ENCODE data around the gene TUT7.
"Not testable (repeated sequence)": the region's sequence is repeated elsewhere in the genome, so short reads cannot be mapped to it uniquely, and the experiment has no call there.

TUT7 gene, protein sequence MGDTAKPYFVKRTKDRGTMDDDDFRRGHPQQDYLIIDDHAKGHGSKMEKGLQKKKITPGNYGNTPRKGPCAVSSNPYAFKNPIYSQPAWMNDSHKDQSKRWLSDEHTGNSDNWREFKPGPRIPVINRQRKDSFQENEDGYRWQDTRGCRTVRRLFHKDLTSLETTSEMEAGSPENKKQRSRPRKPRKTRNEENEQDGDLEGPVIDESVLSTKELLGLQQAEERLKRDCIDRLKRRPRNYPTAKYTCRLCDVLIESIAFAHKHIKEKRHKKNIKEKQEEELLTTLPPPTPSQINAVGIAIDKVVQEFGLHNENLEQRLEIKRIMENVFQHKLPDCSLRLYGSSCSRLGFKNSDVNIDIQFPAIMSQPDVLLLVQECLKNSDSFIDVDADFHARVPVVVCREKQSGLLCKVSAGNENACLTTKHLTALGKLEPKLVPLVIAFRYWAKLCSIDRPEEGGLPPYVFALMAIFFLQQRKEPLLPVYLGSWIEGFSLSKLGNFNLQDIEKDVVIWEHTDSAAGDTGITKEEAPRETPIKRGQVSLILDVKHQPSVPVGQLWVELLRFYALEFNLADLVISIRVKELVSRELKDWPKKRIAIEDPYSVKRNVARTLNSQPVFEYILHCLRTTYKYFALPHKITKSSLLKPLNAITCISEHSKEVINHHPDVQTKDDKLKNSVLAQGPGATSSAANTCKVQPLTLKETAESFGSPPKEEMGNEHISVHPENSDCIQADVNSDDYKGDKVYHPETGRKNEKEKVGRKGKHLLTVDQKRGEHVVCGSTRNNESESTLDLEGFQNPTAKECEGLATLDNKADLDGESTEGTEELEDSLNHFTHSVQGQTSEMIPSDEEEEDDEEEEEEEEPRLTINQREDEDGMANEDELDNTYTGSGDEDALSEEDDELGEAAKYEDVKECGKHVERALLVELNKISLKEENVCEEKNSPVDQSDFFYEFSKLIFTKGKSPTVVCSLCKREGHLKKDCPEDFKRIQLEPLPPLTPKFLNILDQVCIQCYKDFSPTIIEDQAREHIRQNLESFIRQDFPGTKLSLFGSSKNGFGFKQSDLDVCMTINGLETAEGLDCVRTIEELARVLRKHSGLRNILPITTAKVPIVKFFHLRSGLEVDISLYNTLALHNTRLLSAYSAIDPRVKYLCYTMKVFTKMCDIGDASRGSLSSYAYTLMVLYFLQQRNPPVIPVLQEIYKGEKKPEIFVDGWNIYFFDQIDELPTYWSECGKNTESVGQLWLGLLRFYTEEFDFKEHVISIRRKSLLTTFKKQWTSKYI (N-terminal part only)

GRCh38 chr9:86354011-86354817 lies at the start of gene TUT7:
Gene TUT7, minus strand, starts transcription at chr9:86354410. Its CDS starts 1,211 bp downstream, at chr9:86353199.
- DNase-seq (ENCODE audit: low read depth) = peak; percentile 87
- H3K4me3 ChIP-seq (ENCODE audit: low read depth, low read length) = peak within 1 kb of the TSS; percentile 97

DNA sequence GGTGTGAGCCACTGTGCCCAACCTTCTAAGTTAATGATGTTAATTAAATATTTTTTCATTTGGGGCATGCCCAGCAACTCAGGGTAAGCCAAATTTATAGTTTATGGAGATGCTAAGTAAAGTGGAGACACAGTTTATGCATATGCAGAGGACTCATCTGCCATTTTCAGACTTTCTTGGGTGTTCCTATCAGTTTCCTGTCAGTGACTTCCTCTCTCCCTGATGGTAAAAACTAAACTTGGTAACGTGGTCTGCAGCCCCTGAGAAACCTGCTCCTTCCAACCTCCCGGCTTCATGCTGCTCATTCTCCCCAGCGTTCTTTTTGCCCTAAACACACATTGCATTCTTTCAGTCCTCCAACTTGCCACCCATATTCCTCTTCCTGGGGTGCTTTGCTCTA lies 48.4 kb upstream of the TUT7 start:
- no peak for DNase-seq (ENCODE audit: low read depth)
- H3K4me3 ChIP-seq (ENCODE audit: low read depth, low read length) = no peak overlapping the region

- no peak for DNase-seq (ENCODE audit: low read depth)
- H3K4me3 ChIP-seq (ENCODE audit: low read depth, low read length) = no peak overlapping the region
Observed at GRCh38 chr9:86396412-86396811, 42.2 kb upstream of the TUT7 start.

DNA sequence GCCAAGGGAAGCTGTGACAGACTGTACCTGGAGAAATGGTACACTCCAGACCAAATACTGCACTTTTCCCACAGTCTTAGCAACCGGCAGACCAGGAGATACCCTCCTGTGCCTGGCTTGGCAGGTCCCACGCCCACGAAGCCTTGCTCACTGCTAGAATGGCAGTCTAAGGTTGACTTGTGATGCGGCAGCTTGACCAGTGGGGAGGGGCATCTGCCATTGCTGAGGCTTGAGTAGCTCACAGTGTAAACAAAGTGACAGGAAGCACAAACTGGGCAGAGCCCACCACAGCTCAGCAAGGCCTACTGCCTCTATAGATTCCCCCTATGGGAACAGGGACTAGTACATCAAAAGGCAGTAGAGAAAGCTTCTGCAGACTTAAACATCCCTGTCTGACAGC lies 36.0 kb upstream of the TUT7 start:
- H3K4me3 ChIP-seq (ENCODE audit: low read depth, low read length); DNase-seq (ENCODE audit: low read depth): not testable (repeated sequence)

- H3K4me3 ChIP-seq (ENCODE audit: low read depth, low read length) = no peak overlapping the region
- no peak for DNase-seq (ENCODE audit: low read depth)
Observed at GRCh38 chr9:86389628-86390027, 35.4 kb upstream of the TUT7 start.

DNA sequence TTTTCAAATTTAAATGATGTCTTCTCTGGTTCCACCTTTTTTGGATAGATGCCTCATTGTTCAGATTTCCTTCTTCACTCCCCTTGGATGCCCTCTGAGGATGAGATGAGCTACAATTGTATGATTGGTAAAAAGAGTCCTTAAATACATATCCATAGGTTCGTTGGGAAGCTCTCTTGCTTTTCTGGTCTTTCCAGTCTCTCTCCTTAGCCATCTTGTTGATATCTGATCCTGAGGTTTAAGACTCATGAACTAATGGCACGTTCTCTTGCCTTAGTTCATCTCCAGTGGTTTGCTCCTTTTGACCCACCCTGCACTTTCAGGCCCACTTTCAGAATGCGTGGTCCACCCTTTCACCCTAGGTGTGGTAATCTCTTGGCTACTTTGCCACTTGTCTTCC lies 33.2 kb upstream of the TUT7 start:
- DNase-seq (ENCODE audit: low read depth) = no peak
- H3K4me3 ChIP-seq (ENCODE audit: low read depth, low read length) = no peak overlapping the region

GRCh38 chr9:86383000-86383399 lies 28.8 kb upstream of the TUT7 start:
- DNase-seq (ENCODE audit: low read depth); H3K4me3 ChIP-seq (ENCODE audit: low read depth, low read length): not testable (repeated sequence)

DNA sequence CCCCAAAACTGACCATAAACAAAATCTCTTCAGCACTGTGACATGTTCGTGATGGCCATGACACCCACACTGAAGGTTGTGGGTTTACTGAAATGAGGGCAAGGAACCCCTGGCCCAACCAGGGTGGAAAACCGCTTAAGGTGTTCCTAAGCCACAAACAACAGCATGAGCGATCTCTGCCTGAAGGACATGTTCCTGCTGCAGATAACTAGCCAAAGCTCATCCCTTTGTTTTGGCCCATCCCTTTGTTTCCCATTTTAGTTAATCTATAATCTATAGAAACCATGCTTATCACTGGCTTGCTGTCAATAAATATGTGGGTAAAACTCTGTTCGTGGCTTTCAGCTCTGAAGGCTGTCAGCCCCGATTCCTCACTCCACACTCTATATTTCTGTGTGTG lies 21.8 kb upstream of the TUT7 start:
- DNase-seq (ENCODE audit: low read depth) = no peak
- H3K4me3 ChIP-seq (ENCODE audit: low read depth, low read length) = no peak overlapping the region

- no peak overlapping the region for H3K4me3 ChIP-seq (ENCODE audit: low read depth, low read length)
- no peak for DNase-seq (ENCODE audit: low read depth)
Observed at GRCh38 chr9:86369810-86370209, 15.6 kb upstream of the TUT7 start.

DNA sequence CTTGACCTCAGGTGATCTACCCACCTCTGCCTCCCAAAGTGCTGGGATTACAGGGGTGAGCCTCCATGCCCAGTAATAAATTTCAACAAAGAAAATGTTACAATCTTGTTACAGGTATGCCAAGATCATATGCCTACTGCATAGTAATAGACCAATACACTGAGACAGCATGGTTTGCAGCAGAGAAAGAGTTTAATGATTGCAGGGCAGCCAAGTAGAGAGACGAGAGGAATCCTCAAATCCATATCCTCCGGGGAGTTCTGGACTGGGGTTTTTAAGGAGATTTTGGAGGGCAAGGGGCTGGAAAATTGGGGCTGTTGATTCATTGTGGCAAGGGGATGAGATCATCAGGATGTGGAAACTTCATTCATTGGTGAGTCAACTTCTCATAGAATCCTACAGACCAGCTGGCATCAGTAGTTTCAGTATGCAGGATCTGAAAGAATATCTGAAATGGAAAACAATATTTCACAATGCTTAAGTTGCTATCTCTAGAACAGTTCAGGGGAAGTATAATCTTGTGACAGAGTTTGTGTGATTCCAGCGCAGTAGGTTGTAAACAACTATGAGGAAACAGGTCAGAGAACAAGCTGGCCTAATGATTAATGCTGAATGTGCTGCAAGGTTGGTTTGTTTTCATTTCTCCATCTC lies 14.8 kb upstream of the TUT7 start:
- peak; percentile 89 for DNase-seq (ENCODE audit: low read depth)
- no peak overlapping the region for H3K4me3 ChIP-seq (ENCODE audit: low read depth, low read length)

DNA sequence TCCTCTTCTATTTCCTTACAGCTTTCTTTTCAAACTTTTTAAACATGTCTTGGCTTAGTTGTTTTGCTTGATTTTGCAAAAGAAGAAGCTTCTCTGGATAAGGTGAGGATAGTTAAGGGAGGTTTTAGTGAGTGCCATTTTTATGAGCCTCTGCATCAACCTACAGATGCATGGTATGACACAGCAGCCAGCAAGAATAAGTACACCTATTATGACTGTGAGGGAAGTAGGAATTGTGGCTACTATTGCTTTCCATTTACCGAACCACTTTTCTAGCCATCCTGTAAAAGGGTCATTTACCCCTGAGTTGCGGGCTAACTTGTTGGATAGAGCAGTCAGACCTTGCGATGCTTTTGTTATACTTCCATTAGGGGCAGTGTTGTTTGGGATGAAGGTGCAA lies 7.0 kb upstream of the TUT7 start:
- DNase-seq (ENCODE audit: low read depth) = no peak

DNA sequence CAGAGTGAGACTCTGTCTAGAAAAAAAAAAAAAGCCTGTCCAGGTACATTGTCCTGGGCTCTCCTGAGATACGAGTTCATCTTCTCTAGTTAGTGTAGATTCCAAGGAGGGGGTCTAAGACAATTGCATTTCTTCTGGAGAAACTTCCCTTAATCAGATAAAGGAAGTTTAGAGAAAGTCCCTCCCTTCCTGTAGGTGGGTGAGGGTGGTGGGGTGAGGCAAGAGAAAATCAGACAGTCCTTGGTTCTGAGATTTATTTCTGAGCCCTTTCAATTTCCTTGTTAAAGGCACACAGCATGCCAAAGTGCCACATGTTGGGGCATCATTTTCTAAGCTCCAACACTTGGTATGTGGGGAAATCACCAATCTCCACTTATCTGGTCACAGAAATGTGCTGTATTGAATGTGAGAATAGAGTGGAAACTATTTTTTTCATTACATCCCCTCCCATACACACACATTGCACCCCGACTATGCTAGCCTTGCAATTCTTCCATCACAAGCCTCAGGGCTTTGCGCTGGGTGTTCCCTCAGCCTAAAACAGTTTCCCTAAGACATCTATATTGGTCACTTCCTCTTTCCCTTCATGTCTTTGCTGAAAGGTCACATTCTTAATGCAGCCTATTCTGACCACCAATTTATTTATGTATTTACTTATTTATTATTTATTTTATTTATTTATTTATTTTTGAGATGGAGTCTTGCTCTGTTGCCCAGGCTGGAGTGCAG lies 5.1 kb upstream of the TUT7 start:
- no peak overlapping the region for H3K4me3 ChIP-seq (ENCODE audit: low read depth, low read length)
- no peak for DNase-seq (ENCODE audit: low read depth)

More for the DNA sequence above, 7.0 kb upstream of the TUT7 start:
- H3K4me3 ChIP-seq (ENCODE audit: low read depth, low read length) = no peak overlapping the region

DNA sequence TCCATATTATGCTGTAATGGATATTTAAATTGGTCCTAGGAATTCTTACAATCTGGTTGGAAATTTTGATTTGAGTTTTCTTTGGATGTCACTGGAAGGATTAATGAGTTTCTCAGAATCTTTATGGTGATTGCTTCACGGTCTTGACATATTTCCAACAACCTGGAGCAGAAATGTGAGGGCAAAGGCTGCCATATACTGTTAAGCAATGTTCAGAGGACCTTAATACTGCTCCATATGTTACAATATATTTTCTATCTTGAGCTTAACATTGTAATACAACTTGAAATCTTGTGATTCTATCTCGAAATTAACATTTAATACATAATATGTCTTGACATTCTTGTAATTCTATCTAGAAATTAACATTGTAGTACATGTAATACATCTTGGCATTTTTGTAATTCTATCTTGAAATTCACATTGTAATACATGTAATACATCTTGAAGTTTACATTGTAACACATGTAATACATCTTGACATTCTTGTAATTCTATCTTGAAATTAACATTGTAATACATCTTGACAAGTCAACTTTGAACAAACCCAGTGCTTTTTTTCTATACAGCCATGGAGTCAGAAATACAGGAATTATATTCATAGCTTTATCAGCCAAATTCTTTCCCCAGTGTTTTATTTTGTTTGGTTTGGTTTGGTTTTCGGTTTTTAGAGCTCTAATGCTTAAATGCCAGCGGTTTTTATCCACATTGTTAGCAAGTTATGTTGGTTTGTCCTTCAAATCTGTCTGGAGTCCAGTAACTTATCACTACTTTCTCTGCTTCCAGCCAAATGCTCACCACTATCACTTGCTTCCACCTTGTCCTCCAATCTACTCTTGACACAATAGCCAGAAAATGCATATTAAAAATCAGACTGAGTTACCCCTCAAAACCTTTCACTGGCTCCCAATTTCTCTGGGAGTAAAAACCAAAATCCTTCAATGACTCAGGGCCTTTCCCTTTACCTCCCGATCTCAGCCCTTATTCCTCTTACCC lies 3.0 kb upstream of the TUT7 start:
- no peak overlapping the region for H3K4me3 ChIP-seq (ENCODE audit: low read depth, low read length)
- no peak for DNase-seq (ENCODE audit: low read depth)

DNA sequence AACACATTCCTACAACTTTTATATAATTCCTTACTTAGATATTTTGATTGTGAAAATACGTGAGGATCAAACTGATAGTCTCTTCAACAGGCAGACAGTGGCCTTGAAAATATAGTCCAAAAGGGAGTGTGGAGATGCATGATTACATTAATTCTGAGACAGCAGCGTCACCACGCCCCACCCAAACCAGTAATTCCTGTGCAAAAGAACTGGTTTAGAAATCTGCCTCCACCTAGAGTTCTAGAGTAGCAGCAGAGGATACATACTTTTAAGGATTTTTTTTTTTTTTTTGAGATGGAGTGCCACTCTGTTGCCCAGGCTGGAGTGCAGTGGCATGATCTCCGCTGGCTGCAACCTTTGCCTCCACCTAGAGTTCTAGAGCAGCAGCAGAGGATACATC lies 1.6 kb upstream of the TUT7 start:
- DNase-seq (ENCODE audit: low read depth) = no peak
- no peak overlapping the region for H3K4me3 ChIP-seq (ENCODE audit: low read depth, low read length)

DNA sequence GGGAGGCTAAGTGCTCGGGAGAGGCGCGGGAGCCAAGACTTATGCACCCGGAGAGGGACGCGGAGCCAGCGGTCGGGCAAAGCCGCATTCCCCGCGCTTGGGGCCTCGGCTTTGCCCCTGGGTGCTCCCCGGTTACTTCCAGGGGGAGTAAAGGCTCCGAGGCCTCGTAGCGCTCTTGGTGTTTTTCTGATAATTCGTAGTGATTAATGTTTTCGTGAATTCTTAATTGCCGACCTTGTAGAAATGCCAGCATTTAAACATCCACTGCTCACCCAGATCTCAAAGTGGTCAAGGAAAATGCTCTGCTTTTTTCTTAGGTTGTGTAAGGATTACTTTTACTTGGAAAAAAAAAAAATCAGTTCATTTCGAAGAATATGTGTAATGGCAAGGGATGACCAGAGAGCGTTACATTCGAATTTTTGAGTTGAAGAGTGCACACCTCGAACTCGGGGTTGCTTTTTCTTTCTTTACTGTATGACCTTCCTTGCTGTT lies 654 bp upstream of the TUT7 start:
- DNase-seq (ENCODE audit: low read depth) = no peak
- H3K4me3 ChIP-seq (ENCODE audit: low read depth, low read length) = peak overlapping the region; percentile 97

- DNase-seq (ENCODE audit: low read depth) = no peak
- peak overlapping the region; percentile 97 for H3K4me3 ChIP-seq (ENCODE audit: low read depth, low read length)
Observed at GRCh38 chr9:86353655-86354010, 577 bp downstream of the TUT7 start.

Data from skeletal muscle cell (primary cell).